PC-9 (cell line): ENCODE results near the gene SLC6A6.

Experiments used
- CTCF ChIP-seq: fragments of 200-600 bp; sonication (generic); conservative IDR thresholded peaks from 2 replicates; pipeline ENCODE4 v1.6.1; 2017; ENCODE audit warnings: mixed run types, antibody characterized with exemption, mild to moderate bottlenecking, moderate library complexity
- EZH2 ChIP-seq: fragments of 200-600 bp; sonication (generic); IDR thresholded peaks from 2 replicates; pipeline ENCODE4 v1.8.0; 2017; ENCODE audit warnings: antibody characterized with exemption, low read depth

GRCh38 chr3:14461748-14462324 lies 59.4 kb downstream of the SLC6A6 start:
- TF ChIP-seq CTCF = peak; percentile 72
- TF ChIP-seq EZH2 = no peak
